HG03135 (cell line): ENCODE measurements around the gene C3orf22.

Experiments used
- ATAC-seq: cut with Tn5 transposase; IDR thresholded peaks from one replicate; pipeline ENCODE4 v1.9.1; 2021; ENCODE audit warnings: mild to moderate bottlenecking, moderate library complexity; ENCODE audit not compliant: unreplicated experiment

C3orf22 gene

GRCh38 chr3:126528800-126529541 lies 29.8 kb downstream of the C3orf22 start:
- no peak for ATAC-seq

DNA sequence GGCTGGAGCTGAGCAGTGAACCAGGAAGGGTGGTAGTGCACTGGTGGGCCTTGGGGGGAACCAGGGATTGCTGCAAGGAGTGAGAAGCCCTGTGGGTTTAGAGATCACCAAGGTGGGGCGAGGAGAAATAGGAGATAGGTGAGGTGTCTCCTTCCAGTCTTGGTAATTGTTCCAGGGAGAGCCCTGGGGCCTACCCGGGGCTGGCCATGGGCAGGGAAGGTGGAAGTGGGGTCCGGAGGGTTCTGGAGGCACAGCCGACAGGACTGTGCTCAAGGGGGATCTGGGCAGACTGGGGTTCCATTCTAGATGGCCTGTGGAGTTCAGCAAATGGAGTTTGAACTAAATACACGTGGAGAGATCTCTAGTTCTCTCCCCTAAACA lies 30.3 kb downstream of the C3orf22 start:
- ATAC-seq = no peak

- ATAC-seq = no peak
Observed at GRCh38 chr3:126527455-126528211, 31.1 kb downstream of the C3orf22 start.

GRCh38 chr3:126527006-126527405 lies 31.7 kb downstream of the C3orf22 start:
- no peak for ATAC-seq

- no peak for ATAC-seq
Observed at GRCh38 chr3:126526668-126527005, 32.1 kb downstream of the C3orf22 start.

DNA sequence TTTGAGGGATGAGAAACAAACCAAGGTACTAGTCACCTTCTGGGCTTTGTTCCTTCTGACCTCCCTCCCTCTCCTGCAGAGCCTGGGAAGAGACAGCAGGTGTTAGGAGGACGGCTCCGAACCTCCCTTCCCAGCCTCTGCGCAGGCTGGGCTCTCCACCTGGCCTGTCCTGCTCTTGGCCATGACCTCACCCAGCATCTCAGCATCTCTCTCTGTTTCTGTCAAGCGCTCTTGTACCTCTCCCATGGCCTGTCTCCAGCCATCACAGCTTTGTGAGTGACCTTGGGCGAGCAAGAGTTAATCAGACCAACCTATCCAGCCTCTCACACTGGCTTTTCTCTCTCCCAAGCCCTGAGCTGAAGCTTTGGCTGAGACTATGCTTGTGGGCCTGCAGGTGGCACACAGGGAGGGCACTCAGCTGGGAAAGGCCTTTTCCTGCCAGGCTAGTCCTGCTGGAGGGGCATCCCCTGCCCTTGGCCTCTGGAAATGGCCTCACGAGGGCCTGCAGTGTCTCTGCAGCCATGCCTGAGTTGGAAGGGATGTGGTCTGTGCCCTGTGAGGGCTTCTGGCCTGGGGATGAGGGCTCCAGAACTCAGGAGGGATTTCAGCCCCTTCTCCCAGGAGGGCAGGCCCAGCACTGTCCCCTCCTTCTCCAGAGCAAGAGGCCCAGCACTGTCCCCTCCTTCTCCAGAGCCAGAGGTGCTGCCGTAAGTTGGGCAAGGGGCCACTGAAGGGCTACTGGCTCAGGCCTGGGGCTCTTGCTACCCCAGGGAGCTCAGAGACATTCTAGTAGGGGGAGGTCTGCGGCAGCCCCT lies 32.7 kb downstream of the C3orf22 start:
- ATAC-seq = no peak

DNA sequence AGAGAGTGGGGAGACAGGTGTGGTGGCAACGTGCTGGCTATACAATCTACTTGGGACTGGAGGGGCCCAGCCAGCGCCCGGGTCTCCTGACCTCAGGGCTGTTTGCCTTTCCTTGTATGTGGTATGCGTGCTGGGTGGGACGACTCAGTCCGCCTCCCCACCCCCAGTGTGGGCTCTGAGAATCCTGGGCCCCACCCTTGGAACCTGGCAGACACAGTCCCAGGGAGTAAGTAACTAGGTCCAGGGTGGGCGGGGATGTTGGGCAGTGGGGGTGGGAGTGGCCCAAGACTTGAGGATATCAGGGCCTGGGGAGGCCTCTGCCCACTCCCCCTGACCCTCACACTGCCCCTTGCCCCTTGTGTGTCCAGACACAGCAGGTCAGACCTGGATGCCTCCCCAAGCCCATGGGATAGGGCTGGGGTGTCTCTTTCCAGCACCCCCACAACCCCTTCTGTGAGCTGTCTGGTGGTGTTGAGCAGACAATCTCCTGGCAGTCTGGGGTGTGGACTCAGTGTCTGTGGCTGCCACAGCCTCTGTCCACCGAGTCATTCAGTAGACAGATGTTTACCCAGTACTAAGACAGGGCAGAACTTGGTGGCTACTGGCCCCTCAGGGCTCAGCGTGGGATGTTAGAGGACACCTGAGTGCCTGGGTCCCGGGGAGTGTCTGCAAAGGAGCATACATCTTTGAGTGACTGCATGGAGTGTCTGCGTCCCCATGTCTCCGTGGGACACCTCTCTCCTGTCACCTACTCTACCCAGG lies 33.5 kb downstream of the C3orf22 start:
- no peak for ATAC-seq

DNA sequence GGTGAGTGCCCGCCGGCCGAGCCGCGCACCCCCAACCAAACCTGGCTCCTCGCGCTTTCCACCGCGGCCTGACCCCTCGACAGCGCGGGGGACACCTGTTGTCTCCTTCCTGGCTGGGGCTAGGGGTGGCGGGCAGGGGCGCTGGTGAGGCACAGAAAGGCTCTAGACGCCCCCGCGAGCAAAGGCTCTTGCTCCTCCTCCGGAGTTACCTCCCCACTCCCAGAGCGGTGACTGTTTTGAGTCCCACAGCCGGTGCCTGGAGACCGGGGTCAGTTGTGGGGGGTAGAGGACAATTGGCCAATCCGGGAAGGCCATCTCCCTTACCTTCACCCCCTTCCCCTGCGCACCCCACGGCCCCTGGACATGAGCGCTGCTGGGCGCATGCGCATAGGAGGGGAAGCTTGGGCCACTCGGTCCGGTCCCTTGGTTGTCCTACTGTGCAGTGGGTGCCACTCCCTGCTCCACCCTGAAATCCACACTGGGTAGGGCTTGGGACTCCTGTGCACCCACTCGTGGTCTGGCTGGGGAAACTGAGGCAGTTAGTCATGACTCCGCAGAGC lies 34.2 kb downstream of the C3orf22 start:
- no peak for ATAC-seq

- ATAC-seq = no peak
Observed at GRCh38 chr3:126523745-126524428, 34.8 kb downstream of the C3orf22 start, which contains the start of gene CHST13. Gene CHST13, plus strand, starts transcription at chr3:126524155. Its CDS starts 178 bp downstream, at chr3:126524333.

DNA sequence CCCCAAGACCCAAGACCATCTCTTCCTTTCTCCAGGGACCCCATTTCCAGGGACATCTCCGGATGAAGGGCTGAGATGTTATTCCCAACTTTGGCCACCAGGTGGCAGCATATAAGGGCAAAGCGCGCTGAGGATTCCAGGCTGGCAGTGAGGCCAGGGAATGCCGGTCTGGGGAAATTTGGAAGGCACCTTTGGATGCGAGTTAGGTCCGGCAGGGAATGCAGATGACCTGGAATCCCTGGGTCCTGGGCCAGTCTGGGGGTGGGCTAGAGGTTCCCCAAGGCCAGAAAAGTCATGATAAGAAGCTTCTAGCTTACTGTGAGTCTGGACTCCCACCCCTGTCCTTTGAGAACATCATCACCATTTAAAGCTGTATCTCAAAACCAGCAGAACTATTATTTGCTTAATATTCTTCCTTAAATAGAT lies 36.4 kb downstream of the C3orf22 start:
- no peak for ATAC-seq

GRCh38 chr3:126521122-126521891 lies 37.4 kb downstream of the C3orf22 start:
- no peak for ATAC-seq

GRCh38 chr3:126519506-126520455 lies 39.0 kb downstream of the C3orf22 start:
- ATAC-seq = no peak

DNA sequence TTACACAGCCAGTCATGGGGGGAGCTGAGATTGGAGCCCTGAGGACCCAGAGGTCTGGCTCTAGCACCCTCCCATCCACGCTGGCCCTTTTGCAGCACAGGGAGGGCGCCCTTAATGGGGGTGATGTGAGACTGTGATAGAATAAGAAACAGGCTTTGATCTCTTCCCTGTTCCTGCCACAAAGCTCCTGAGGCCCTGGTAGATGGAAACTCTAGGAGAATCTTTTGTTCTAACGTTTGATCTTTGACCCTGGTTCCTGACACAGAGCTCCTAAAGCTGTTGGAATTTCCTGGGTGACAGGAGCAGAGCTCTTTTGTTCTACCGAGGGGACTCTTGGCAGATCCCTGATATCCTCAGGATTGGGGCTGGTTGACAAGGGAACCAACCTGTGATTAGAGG lies 40.0 kb downstream of the C3orf22 start:
- ATAC-seq = no peak

DNA sequence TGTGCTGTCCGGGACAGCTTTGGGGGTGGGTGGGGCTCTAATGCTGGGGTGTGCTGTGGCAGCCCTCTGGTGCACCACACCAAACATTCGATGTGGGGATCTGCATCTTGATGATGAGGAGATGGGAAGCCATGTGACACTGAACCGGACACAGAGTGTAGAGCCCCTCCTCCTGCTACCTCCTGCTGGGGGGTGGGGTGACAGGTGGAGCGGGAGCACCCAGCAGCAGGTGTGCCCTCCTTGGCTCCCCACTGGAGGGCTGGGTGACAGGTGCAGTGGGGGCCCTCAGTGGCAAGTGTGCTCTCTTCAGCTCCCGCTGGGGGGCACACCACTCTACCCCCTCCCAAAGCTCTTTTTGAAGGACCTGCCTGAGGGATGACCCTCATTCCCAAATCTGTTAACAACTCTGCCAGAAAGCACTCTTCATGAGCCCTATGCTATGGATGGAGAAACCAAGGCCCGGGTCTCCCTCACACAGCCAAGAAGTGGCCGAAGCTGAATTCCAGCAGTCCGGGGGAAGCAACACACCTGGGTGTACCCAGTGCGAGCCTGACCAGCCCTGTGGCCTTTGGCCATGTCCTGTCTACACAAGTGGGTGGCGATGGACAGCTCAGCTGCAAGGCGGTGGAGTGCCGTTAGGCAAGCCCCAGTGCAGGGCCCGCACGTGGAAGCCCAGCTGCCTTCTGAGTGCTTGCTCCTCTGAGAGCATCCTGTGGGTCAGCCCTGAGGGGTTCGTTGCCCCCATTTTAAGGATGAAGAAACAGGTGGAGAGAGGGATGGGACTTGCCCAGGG lies 40.5 kb downstream of the C3orf22 start:
- ATAC-seq = no peak

DNA sequence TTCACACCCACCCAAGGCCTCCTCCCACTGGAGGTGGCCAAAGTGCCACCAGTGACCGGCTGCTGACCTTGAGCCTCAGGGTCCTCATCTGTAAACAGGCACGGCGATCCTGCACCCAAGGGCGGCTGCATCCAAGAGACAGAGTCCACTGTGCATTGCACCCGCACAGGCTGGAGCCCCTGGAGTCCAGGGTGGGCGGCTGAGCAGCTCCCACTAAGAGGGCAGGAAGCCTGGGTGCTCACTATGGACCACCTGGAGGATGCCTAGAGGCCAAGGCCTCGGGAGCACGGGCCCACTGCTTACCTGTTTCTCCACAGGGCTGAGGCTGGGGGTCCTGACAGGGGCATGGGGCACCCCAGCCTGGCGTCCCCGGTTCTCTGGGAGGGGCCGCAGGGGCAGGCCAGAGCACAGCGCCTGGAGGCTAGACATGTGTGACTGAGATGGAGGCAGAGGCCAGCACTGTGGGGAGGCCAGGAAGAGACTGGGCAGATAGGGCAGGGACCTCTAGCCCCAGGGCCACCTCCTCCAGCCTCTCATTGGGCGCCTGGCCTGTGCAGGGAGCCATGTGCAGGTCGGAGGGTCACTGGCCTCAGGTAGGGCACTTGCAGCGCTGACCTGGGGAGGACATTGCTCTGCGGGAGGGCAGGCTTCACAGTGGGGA lies 41.3 kb downstream of the C3orf22 start, which contains the start of gene UROC1:
UROC1 (minus strand) TSS at position 483 of the 661 bp plus-strand sequence; CDS start at position 429, 54 bp downstream.
- no peak for ATAC-seq

GRCh38 chr3:126516936-126517290 lies 41.8 kb downstream of the C3orf22 start:
- no peak for ATAC-seq
